Upper lobe of right lung (tissue), 1 donor: ENCODE measurements around the gene PARP11. TPM values are rescaled to one million over a fixed set of nuclear protein-coding genes. Genes with fewer than 3 reads are reported as not detected.

Experiments used
- ATAC-seq: fragments of 200-7000 bp; cut with Tn5 transposase; one replicate; pipeline ENCODE4 v1.9.1; 2020; ENCODE audit warnings: mild to moderate bottlenecking, moderate library complexity
- DNase-seq: peaks from one replicate; pipeline ENCODE4 v3.0.0-alpha.2; 2020
- H3K27ac ChIP-seq: fragments of 200-600 bp; one replicate; pipeline ENCODE4 v1.8.0; 2022
- H3K27me3 ChIP-seq: fragments of 200-600 bp; one replicate; pipeline ENCODE4 v1.8.0; 2022; ENCODE audit warnings: mild to moderate bottlenecking
- H3K36me3 ChIP-seq: fragments of 200-600 bp; one replicate; pipeline ENCODE4 v1.8.0; 2022
- H3K4me1 ChIP-seq: fragments of 200-600 bp; one replicate; pipeline ENCODE4 v1.8.0; 2022
- H3K4me3 ChIP-seq: fragments of 200-600 bp; one replicate; pipeline ENCODE4 v1.8.0; 2022; ENCODE audit warnings: mild to moderate bottlenecking
- H3K9me3 ChIP-seq: fragments of 200-600 bp; one replicate; pipeline ENCODE4 v1.8.0; 2022
- intact Hi-C: fragments of 100-400 bp; cut with DNase I; formaldehyde crosslinking; loops from one replicate; pipeline ENCODE4 v1.11.0; 2022
- total RNA-seq: library from RNA; stranded (reverse); fragmentation: NEBNext Ultra II Directional; extraction: Animal tissue kit (Norgen Biotek cat#: 25700); gene quantifications from one replicate; pipeline ENCODE4 v1.2.1, GENCODE V29; 2021
- TF ChIP-seq, protein P1 (sequence below): fragments of 200-600 bp; IDR thresholded peaks from one replicate; pipeline ENCODE4 v1.8.0; 2022; ENCODE audit warnings: antibody characterized with exemption
- donor health status: DM: no; HTN: yes; CAD: no; lungs with severe emphysema.

PARP11 gene
- total RNA-seq, 1 donor from 2014 or later, result 14.5 TPM

DNA sequence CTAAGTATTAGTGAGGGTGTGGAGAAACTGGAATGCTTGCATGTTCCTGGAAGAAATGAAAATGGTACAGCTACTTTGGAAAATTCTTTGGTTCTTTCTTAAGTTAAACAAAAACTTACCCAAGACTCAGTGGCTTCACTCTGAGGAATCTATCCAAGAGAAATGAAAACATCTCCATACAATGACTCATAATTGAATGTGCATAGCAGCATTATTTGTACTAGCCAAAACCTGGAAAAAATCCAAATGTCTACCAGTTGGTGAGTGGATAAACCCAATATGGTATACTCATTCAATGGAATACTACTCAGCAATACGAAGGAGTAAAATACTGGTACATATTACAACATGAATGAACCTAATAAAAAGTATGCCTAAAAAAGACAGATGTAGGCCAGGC is 102.3 kb downstream of the PARP11 start:
- TF ChIP-seq, protein P1, sequence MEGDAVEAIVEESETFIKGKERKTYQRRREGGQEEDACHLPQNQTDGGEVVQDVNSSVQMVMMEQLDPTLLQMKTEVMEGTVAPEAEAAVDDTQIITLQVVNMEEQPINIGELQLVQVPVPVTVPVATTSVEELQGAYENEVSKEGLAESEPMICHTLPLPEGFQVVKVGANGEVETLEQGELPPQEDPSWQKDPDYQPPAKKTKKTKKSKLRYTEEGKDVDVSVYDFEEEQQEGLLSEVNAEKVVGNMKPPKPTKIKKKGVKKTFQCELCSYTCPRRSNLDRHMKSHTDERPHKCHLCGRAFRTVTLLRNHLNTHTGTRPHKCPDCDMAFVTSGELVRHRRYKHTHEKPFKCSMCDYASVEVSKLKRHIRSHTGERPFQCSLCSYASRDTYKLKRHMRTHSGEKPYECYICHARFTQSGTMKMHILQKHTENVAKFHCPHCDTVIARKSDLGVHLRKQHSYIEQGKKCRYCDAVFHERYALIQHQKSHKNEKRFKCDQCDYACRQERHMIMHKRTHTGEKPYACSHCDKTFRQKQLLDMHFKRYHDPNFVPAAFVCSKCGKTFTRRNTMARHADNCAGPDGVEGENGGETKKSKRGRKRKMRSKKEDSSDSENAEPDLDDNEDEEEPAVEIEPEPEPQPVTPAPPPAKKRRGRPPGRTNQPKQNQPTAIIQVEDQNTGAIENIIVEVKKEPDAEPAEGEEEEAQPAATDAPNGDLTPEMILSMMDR, result no peak
- DNase-seq (no peak), ATAC-seq (no peak)
- Histone ChIP-seq H3K27ac (no peak overlapping the region), H3K4me3 (no peak overlapping the region), H3K9me3 (no peaks in the 10 kb centered on the region), H3K36me3 (no peaks in the 10 kb centered on the region), H3K27me3 (no peaks in the 10 kb centered on the region), H3K4me1 (no peaks in the 10 kb centered on the region)
- intact Hi-C loops, result no loop called here

DNA sequence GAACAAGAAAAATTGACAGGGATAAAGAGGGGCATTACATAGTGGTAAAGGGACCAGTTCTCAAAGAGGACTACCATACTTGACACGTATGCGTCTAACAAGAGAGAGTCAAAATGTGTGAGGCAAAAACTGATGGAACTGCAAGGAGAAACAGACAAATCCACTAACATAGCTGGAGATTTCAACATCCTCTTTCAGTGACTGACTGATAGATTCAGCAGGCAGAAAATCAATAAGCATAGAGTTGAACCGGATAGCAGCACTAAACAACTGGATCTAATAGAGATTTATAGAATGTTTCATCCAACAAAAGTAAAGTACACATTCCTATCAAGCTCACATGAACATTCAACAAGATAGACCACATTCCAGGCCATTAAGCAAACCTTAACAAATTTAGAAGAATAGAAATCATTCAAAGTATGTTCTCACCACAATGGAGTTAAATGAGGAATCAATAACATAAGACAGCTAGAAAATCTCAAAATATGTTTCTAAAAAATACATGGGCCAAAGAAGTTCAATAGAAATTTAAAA is 104.2 kb downstream of the PARP11 start:
- Histone ChIP-seq H3K4me3 (no peak overlapping the region), H3K27me3 (no peaks in the 10 kb centered on the region), H3K27ac (no peak overlapping the region), H3K4me1 (no peaks in the 10 kb centered on the region), H3K36me3 (no peaks in the 10 kb centered on the region), H3K9me3 (no peaks in the 10 kb centered on the region)
- no peak for ATAC-seq
- TF ChIP-seq, protein P1, result no peak
- intact Hi-C loops, result no loop called here
- DNase-seq, result no peak

DNA sequence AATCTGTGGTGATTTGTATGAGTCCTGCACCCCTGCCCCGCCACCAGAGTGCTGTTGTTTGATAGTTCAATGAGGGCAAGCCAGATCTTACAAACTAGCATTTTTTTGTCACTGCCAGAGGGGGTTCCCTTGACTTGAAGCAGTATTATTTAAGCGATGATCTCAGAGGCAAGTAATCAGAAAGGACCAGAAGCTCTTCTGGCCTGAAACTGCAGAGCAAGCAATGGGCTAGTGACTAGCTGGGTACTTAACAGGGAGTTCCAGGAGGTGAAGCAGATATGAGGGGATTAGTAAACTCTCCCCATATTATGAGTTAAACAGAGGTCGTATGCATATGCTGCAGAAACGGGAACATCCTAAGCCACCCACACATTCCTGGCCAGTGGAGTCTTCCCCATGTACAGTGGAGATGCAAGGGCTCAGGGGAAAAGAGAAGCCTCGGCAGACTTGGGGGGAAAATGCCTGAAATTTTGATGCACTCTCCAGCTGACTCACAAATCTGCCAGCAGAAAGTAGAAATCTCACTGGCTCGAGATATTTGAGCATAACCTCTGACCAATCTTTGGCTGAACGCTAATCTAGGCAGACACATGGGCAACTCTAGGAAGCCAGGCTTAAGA is 112.0 kb downstream of the PARP11 start:
- TF ChIP-seq, protein P1, result no peak

DNA sequence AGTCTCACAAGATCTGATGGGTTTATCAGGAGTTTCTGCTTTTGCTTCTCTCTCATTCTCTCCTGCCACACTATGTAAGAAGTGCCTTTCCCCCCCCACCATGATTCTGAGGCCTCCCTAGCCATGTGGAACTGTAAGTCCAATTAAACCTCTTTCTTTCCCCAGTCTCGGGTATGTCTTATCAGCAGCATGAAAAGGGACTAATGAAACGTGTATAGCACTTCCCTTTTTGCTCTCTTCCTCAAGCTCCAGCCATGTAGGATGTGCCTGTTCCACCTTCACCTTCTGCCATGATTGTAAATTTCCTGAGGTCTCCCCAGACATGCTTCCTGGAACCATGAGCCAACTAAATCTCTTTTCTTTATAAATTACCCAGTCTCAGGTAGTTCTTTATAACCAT is 113.3 kb downstream of the PARP11 start:
- Histone ChIP-seq H3K4me3 (no peak overlapping the region), H3K27ac (no peak overlapping the region), H3K9me3 (no peaks in the 10 kb centered on the region), H3K36me3 (no peaks in the 10 kb centered on the region), H3K27me3 (no peaks in the 10 kb centered on the region), H3K4me1 (no peaks in the 10 kb centered on the region)
- ATAC-seq (no peak), DNase-seq (no peak)
- intact Hi-C loops, result no loop called here
- TF ChIP-seq, protein P1, result no peak

More for the DNA sequence above, 112.0 kb downstream of the PARP11 start:
- Histone ChIP-seq H3K4me1 (no peaks in the 10 kb centered on the region), H3K9me3 (no peaks in the 10 kb centered on the region), H3K27me3 (no peaks in the 10 kb centered on the region), H3K4me3 (no peak overlapping the region), H3K27ac (no peak overlapping the region), H3K36me3 (no peaks in the 10 kb centered on the region)
- DNase-seq, result no peak
- intact Hi-C loops, result no loop called here
- peak; percentile 46 for ATAC-seq

Other genes starting within 250 kb of the PARP11 start
- 5.4 TPM for gene CRACR2A, start 120.3 kb downstream of the PARP11 start, total RNA-seq